ENCODE data around the gene CDC14A.
A peak's percentile ranks its signal among the peaks of the same experiment; 100 is the strongest.

Gene CDC14A

DNA sequence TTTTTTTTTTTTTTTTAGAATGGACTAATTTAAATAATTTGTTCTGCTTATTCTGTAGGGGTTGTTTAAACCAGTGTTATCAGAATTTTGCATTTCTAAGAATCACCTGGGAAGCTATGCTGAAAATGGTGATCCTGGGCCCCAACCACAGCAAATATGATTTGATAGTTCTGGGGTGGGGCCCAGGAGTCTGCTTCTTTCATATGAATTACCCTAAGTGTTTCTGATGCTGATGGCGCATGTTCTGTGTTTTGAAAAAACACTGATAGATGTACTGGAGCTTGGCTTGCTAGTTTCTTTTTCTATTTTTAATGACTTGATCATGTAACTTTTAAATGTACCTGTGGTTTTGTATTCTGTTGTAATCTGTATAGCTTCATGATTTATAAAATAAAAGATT is 89.3 kb downstream of the CDC14A start:
- Mint-ChIP-seq H3K36me3 (peaks cover 46% of the 10 kb centered on the region), H3K9me3 (no peaks in the 10 kb centered on the region), H3K27me3 (no peaks in the 10 kb centered on the region), H3K27ac (peak overlapping the region; percentile 90), H3K4me3 (peak overlapping the region; percentile 18), H3K4me1 (peaks cover 84% of the 10 kb centered on the region)
- CTCF ChIA-PET, result interaction anchor here (1.4 to 2.0 kb wide), 2 partner anchors 14 to 18 kb away, joined by 4 to 7 read pairs; no protein-coding TSS in a partner anchor
- peak; percentile 58 for DNase-seq

DNA sequence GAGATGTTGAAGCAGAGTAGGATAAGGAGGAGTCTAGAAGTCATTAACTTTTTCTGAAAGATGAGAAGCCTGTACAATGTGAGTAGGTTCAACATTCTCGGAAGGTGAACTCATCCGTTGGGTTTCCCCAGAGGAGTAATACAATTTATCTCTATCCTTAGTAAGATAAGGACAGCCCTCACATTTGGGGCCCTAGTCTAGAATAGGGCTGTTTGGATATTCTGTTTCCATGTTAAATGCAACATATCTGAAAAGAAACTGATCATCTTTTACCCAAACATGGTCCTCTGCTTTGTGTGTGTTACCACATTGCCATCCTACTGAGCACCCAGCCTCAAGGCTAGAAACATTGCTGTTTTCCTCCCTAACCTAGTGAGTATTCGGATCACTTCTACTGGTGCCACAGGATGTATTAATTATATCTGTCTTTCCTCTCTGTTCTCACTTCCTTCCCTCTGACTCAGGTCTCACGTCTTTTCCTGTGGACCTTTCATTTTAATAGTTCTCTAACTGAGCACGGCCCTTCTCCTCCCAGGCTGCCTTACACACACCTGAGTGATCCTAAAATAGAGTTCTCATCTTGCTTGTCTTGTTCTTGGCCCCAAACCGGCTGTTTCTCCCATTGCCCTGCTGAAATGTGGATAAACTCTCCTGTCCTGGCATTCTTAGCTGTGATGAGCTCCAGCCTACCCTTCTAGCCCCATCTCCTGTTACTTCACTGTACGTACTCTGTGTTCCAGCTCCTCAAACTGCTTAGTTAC is 91.7 kb downstream of the CDC14A start:
- Mint-ChIP-seq H3K36me3 (peaks cover 54% of the 10 kb centered on the region), H3K27me3 (no peaks in the 10 kb centered on the region), H3K9me3 (no peaks in the 10 kb centered on the region), H3K27ac (peak overlapping the region; percentile 90), H3K4me3 (peak overlapping the region; percentile 42), H3K4me1 (peaks cover 90% of the 10 kb centered on the region)
- DNase-seq, result peak; percentile 48
- CTCF ChIA-PET, result interaction anchor here (1.4 to 2.3 kb wide), 3 partner anchors 12 to 57 kb away, joined by 3 to 8 read pairs (median 4); no protein-coding TSS in a partner anchor

DNA sequence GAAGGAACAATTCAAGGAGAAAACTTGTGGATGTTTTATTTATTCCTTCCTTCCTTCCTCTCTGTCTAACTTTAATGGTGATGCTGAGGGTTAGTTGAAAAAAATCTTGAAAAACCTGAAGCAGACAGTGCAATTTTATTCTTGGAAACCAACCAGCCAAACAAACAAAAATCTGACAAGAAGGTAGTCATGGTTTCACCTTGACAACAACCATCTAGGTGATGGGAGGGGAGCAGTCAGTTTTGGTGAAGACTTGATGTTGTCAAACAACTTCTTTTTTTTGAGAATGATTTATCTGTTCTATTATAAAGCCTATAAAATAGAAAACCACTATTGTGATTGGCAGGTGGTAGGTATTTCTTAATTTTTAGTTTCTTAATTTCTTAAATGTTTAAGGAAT is 93.3 kb downstream of the CDC14A start:
- Mint-ChIP-seq H3K9me3 (no peaks in the 10 kb centered on the region), H3K4me1 (peaks cover 91% of the 10 kb centered on the region), H3K36me3 (peaks cover 65% of the 10 kb centered on the region), H3K27ac (peak overlapping the region; percentile 90), H3K4me3 (no peak overlapping the region), H3K27me3 (no peaks in the 10 kb centered on the region)
- CTCF ChIA-PET, result interaction anchor here (1.4 to 2.3 kb wide), 2 partner anchors 10 to 49 kb away, joined by 4 to 8 read pairs; no protein-coding TSS in a partner anchor
- DNase-seq, result peak; percentile 54

DNA sequence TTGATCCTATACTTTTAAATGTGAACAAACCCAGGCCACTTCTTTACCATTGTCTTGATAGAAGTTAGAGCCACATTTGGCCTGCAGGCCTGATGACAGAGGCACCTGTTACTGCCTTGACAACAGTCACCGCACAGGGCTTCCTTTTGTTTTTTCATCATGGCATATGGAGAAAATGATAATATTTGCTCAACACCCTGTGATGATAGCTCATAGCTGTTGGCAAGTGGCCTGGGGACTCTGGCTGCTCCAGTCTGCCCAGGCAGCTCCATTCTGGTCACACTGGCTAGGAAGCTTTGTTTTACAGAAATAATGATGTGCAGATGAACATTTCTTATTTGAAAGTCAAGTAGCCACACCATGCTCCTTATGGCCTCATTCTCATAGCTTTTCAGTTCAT is 96.1 kb downstream of the CDC14A start:
- H3K27ac Mint-ChIP-seq, result peak overlapping the region; percentile 33
- H3K4me1 Mint-ChIP-seq, result peaks cover 98% of the 10 kb centered on the region
- DNase-seq, result no peak
- no peaks in the 10 kb centered on the region for H3K9me3 Mint-ChIP-seq
- no peak overlapping the region for H3K4me3 Mint-ChIP-seq
- H3K27me3 Mint-ChIP-seq, result no peaks in the 10 kb centered on the region
- CTCF ChIA-PET, result interaction anchor here (3.5 kb wide), 1 partner anchor 10 kb away, joined by 22 read pairs; no protein-coding TSS in a partner anchor
- H3K36me3 Mint-ChIP-seq, result peaks cover 77% of the 10 kb centered on the region

DNA sequence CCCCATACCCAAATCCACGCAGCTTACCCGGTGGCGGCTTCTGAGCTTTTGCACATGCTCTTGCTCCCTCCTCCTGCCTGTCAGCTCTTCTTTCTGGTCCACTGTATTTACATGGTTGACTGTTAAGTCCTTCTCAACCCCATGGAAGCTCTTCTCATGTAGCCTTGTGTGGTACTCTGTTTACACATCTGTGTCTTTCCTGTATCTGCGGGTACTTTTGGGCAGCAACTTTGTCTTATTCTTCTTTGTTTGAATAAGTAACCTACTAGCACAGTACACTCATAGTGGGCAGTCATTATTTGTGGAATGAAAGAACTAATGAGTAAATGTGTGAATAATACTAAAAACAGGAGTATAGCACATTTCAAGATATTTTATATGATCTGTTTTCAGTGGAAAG is 97.2 kb downstream of the CDC14A start:
- Mint-ChIP-seq H3K27ac (peak overlapping the region; percentile 69), H3K4me3 (no peak overlapping the region), H3K9me3 (no peaks in the 10 kb centered on the region), H3K27me3 (no peaks in the 10 kb centered on the region), H3K4me1 (peaks cover 96% of the 10 kb centered on the region), H3K36me3 (peaks cover 73% of the 10 kb centered on the region)
- CTCF ChIA-PET, result interaction anchor here (3.5 kb wide), 1 partner anchor 9 kb away, joined by 22 read pairs; no protein-coding TSS in a partner anchor
- no peak for DNase-seq

DNA sequence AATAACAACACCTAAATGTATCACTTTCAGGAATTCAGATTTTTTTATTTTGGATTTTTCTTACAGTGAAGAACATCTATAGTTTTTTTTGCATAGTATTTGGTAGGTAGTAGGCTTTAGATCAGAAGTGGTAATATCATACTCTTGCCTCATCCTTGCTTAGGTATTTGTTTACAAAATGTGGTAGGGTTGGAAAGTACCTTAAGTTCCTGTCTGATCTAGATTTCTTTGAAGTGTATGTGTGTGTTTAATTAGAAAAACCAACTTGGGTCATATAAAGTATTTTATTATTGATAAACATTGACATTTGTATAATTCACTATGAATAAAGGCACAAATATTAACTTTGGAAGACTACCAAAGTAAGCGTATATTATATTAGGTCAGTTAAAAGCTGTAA is 100.3 kb downstream of the CDC14A start:
- Mint-ChIP-seq H3K4me3 (no peak overlapping the region), H3K27me3 (no peaks in the 10 kb centered on the region), H3K9me3 (no peaks in the 10 kb centered on the region), H3K27ac (peak overlapping the region; percentile 93), H3K4me1 (peaks cover 85% of the 10 kb centered on the region), H3K36me3 (peaks cover 67% of the 10 kb centered on the region)
- CTCF ChIA-PET, result interaction anchor here (1.3 to 1.6 kb wide), 2 partner anchors 10 to 11 kb away, joined by 3 to 4 read pairs; no protein-coding TSS in a partner anchor
- DNase-seq, result no peak

DNA sequence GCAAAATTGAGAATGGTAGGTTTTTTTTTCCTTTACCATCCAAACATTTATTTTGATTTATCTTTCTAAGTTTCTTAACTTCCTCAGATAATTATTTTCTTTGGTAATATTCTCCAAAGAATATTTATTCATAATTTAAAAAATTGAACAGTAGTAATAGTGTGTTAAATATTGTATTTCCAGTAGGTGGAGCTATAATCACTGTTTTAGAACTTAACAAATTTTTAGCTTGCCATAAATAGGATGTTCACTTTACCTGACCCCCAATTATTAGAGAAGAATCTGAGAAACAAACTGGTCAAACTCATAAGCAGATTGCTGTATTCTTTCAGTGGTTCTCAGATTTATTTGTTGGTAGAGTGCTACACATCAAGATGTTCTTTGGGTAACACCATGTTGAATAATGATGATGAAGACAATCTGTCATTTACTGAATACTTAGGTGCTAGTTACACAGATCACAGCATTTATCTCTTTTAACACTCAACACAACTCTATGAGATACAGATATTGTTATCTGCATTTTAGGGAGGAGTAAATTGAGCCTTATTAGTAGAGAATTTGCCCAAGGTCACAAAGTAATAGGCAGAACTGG is 103.3 kb downstream of the CDC14A start:
- no peaks in the 10 kb centered on the region for H3K9me3 Mint-ChIP-seq
- no peaks in the 10 kb centered on the region for H3K27me3 Mint-ChIP-seq
- DNase-seq, result no peak
- CTCF ChIA-PET, result interaction anchor here (0.6 to 3.1 kb wide), 19 partner anchors 8 to 690 kb away, joined by 3 to 25 read pairs (median 4); partner anchors contain the start of genes CDC14A and FRRS1
- H3K36me3 Mint-ChIP-seq, result peaks cover 47% of the 10 kb centered on the region
- H3K4me3 Mint-ChIP-seq, result no peak overlapping the region
- peaks cover 69% of the 10 kb centered on the region for H3K4me1 Mint-ChIP-seq
- H3K27ac Mint-ChIP-seq, result no peak overlapping the region

DNA sequence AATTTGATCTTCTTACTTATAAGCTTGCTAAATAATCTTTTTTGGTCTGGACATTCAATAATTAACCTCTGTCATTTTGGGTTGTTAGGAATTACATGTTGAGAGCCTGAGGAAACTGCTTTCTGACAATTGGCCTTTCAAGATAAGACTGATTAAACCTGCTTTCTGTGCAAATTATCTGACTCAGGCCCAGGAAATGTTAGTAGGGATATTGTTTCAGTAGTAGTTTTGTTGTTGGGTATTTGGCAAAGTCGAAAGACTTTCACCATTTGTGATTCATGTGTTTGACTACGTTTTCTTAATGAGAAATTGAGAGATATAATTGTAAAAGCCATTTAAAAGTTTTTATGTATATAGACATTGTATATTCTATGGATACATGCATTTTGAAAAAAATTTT is 104.6 kb downstream of the CDC14A start:
- DNase-seq, result no peak
- H3K27me3 Mint-ChIP-seq, result no peaks in the 10 kb centered on the region
- no peak overlapping the region for H3K27ac Mint-ChIP-seq
- peaks cover 39% of the 10 kb centered on the region for H3K36me3 Mint-ChIP-seq
- H3K4me3 Mint-ChIP-seq, result no peak overlapping the region
- CTCF ChIA-PET, result interaction anchor here (0.7 to 4.2 kb wide), 6 partner anchors 9 to 832 kb away, joined by 4 to 25 read pairs (median 6); partner anchors contain the start of gene CDC14A
- peaks cover 56% of the 10 kb centered on the region for H3K4me1 Mint-ChIP-seq
- no peaks in the 10 kb centered on the region for H3K9me3 Mint-ChIP-seq

DNA sequence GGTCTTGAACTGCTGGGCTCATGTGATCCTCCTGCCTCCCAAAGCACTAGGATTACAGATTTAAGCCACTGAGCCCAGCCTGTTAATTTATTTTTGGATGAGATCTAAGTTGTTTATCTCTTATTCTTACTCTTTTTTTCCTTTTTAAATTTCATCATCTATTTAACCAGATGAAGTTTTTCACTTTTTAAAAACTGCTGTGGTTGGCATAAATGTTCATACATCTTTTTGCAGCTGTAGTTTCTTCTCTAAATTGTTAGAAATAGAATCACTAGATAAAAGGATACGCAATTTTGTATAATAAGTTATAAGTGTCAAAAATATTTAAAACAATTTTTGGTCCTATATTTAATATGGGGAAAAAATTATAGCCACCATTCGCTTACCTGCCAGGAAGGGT is 105.4 kb downstream of the CDC14A start:
- no peaks in the 10 kb centered on the region for H3K9me3 Mint-ChIP-seq
- CTCF ChIA-PET, result interaction anchor here (0.6 to 4.2 kb wide), 8 partner anchors 10 to 410 kb away, joined by 3 to 32 read pairs (median 8); partner anchors contain the start of gene CDC14A
- DNase-seq, result no peak
- no peak overlapping the region for H3K27ac Mint-ChIP-seq
- no peak overlapping the region for H3K4me3 Mint-ChIP-seq
- peaks cover 43% of the 10 kb centered on the region for H3K36me3 Mint-ChIP-seq
- H3K4me1 Mint-ChIP-seq, result peaks cover 48% of the 10 kb centered on the region
- no peaks in the 10 kb centered on the region for H3K27me3 Mint-ChIP-seq

DNA sequence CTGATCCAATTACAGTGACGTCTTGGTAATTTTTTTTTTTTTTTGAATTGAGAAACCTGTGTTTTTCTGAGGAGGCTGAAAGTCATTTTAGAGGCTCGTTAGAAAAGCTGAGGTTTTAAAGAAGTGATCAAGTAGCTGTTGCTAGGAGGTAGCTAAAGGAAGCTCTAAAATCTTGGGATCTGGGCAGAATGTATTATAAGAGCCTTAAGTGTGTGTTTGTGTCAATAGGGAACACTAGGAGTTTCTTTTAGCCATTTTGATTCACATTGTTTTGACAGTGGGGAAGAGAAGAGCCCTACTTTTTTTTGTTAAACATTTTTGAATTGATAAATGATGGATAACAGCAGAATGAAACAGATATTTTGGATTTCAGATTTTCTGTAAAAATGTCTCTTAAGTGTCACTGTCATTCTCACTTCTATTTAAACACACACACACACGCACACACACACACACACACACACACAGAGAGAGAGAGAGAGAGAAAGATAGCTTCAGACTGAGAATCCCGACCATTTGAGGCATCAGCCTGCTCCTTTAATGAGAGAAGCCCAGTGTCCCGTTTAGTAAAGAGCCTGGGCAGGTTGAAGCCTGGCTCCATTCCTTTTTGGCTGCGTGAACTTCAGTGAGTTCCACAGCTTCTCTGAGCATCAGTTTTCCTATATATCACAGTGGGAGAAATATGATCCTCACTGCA is 106.5 kb downstream of the CDC14A start:
- Mint-ChIP-seq H3K4me1 (peaks cover 44% of the 10 kb centered on the region), H3K36me3 (peaks cover 47% of the 10 kb centered on the region), H3K27me3 (no peaks in the 10 kb centered on the region), H3K4me3 (no peak overlapping the region), H3K27ac (no peak overlapping the region), H3K9me3 (no peaks in the 10 kb centered on the region)
- no peak for DNase-seq
- CTCF ChIA-PET, result interaction anchor here (0.6 to 4.2 kb wide), 29 partner anchors 11 to 690 kb away, joined by 3 to 32 read pairs (median 4); partner anchors contain the start of genes CDC14A, SASS6 and TRMT13

DNA sequence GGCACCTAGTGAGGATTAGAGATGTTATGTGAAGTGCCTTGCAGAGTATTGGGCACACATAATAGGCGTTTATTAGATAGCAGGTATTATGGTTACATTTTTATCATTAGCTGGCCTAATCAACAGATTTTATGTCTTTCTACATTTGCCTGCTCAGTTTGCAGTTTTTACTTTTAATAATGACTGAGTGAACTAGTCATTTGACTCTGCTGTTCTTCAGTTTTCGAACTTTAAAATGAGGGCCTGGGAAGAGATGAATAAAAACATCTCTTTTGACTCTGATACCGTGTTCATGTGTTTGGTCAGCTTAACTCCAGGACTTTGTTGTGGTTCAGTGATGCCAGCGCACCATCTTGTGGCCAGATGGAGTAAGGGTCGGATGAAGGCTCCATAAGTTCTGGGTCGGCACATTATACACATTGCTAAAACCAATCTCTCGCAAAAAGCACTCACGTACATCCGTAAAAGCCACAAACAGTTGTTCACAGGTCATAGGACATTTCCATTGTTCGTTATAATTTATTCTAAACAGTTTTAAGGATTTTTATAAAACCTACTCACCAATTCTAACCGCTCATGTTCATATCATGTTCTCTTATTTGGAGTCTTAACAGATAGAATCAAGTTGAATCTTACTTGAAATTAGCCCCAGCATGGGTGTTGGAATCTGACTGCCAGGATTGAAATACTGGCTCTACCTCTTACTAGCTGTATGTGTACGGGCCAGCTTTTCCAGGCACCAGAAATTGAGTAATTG is 107.2 kb downstream of the CDC14A start:
- no peaks in the 10 kb centered on the region for H3K9me3 Mint-ChIP-seq
- H3K36me3 Mint-ChIP-seq, result peaks cover 47% of the 10 kb centered on the region
- DNase-seq, result peak; percentile 80
- peaks cover 44% of the 10 kb centered on the region for H3K4me1 Mint-ChIP-seq
- peak overlapping the region; percentile 64 for H3K27ac Mint-ChIP-seq
- H3K27me3 Mint-ChIP-seq, result no peaks in the 10 kb centered on the region
- H3K4me3 Mint-ChIP-seq, result no peak overlapping the region
- CTCF ChIA-PET, result interaction anchor here (0.6 to 4.2 kb wide), 31 partner anchors 11 to 690 kb away, joined by 3 to 32 read pairs (median 4); partner anchors contain the start of genes CDC14A, SASS6 and TRMT13

DNA sequence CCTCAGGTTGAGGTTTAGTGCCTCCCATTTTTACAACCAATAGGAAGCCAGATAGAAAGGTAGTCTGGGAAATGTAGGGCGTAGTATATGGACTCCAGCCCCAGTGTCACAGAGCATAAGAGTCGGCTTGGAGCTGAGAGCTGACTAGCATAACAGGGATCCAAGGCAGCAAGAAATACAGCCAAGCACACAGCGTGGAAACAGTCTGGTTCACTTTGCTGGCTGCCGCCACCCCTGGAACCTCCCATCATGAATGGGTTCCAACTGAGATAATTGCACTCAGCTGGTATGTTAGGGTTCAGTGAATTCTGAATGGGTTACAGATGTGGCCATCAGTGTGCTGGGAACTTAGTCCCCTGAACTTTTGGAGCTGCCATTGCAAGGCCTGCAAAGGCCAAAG is 108.9 kb downstream of the CDC14A start:
- CTCF ChIA-PET, result interaction anchor here (0.6 to 4.0 kb wide), 9 partner anchors 17 to 414 kb away, joined by 3 to 32 read pairs (median 5); partner anchors contain the start of gene CDC14A
- no peak overlapping the region for H3K27ac Mint-ChIP-seq
- H3K27me3 Mint-ChIP-seq, result no peaks in the 10 kb centered on the region
- peaks cover 33% of the 10 kb centered on the region for H3K4me1 Mint-ChIP-seq
- no peak overlapping the region for H3K4me3 Mint-ChIP-seq
- no peak for DNase-seq
- peaks cover 42% of the 10 kb centered on the region for H3K36me3 Mint-ChIP-seq
- H3K9me3 Mint-ChIP-seq, result no peaks in the 10 kb centered on the region

DNA sequence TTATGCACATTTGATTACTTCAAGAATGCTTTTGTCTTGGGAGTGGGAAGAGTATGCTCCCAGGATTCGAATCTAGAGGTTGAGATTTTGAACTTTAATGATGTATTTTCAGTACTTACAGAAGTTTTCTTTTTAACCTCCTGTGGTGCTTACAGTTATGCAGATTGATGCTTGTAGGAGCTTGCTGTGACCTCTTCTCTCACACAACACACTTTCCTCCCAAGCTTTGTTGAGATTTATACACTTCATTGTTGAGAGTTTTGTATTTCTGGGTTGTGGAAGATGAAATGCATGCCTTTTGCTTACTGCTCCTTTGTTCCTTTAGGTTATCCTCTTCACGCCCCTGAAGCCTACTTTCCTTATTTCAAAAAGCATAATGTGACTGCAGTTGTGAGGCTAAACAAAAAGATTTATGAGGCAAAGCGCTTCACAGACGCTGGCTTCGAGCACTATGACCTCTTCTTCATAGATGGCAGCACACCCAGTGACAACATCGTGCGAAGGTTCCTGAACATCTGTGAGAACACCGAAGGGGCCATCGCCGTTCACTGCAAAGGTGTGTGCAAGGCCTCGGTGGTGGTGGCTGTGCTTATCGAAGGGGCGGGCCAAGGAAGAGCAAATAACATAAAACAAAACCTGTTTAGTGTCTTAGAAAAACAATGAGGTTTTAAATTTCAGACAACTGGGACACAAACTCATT is 110.2 kb downstream of the CDC14A start:
- Mint-ChIP-seq H3K4me3 (no peak overlapping the region), H3K27ac (no peak overlapping the region), H3K27me3 (no peaks in the 10 kb centered on the region), H3K4me1 (peaks cover 26% of the 10 kb centered on the region), H3K9me3 (no peaks in the 10 kb centered on the region), H3K36me3 (peaks cover 45% of the 10 kb centered on the region)
- DNase-seq, result no peak
- CTCF ChIA-PET, result interaction anchor here (0.7 to 2.1 kb wide), 7 partner anchors 9 to 406 kb away, joined by 3 to 40 read pairs (median 5); no protein-coding TSS in a partner anchor

All from activated naive CD4-positive, alpha-beta T cell treated with anti-CD3 and anti-CD28 coated beads, Interleukin-2, amount 10 ng/mL, durations not matched to agents 7 days and 5 days (primary cell).